GM12864 (cell line): ENCODE results near the gene CEP41.
"Not testable (repeated sequence)": the region's sequence is repeated elsewhere in the genome, so short reads cannot be mapped to it uniquely, and the experiment has no call there.

Experiments
- DNase-seq: peaks from one replicate; pipeline ENCODE4 v3.0.0-alpha.2; 2011; ENCODE audit warnings: low read depth
- H3K4me3 ChIP-seq: 2 replicates; pipeline ENCODE4 v1.5.1; 2011; ENCODE audit warnings: mild to moderate bottlenecking, low read depth, low read length, control low read depth
- TF ChIP-seq, protein P1 (sequence below): IDR thresholded peaks from 2 replicates; pipeline ENCODE4 v1.5.1; 2011; ENCODE audit warnings: low read depth, mild to moderate bottlenecking, moderate library complexity, low read length, control low read depth, inconsistent platforms; ENCODE audit errors: missing control alignments

CEP41 gene

GRCh38 chr7:130379921-130380860 lies 60.6 kb downstream of the CEP41 start, which contains the start of gene CPA1:
Gene CPA1 (plus strand): TSS chr7:130380494. CDS start chr7:130380521, 27 bp downstream.
- TF ChIP-seq, protein P1, sequence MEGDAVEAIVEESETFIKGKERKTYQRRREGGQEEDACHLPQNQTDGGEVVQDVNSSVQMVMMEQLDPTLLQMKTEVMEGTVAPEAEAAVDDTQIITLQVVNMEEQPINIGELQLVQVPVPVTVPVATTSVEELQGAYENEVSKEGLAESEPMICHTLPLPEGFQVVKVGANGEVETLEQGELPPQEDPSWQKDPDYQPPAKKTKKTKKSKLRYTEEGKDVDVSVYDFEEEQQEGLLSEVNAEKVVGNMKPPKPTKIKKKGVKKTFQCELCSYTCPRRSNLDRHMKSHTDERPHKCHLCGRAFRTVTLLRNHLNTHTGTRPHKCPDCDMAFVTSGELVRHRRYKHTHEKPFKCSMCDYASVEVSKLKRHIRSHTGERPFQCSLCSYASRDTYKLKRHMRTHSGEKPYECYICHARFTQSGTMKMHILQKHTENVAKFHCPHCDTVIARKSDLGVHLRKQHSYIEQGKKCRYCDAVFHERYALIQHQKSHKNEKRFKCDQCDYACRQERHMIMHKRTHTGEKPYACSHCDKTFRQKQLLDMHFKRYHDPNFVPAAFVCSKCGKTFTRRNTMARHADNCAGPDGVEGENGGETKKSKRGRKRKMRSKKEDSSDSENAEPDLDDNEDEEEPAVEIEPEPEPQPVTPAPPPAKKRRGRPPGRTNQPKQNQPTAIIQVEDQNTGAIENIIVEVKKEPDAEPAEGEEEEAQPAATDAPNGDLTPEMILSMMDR: no peak
- DNase-seq: no peak
- no peak within 1 kb of the TSS for H3K4me3 ChIP-seq

DNA sequence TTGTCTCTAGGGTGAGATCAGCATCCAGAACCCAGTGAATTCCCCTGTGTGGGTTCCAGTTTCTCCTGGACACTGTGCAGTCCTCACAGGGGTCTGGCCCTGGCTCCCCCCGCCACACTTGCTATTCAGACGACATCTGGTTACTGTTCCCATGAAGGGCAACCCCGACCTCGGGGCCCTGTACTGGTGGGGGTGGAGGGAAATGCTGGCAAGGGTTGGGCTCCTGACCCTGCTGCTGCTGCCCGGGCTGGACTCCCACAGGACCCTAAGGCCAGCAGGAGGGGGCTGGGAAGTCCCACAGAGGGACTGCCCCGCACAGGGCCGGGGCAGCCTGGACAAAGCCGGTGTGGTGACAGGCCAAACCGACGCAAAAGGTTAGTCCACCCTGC lies 61.3 kb downstream of the CEP41 start:
- no peak for DNase-seq
- no peak overlapping the region for H3K4me3 ChIP-seq
- TF ChIP-seq, protein P1: no peak

- no peak overlapping the region for H3K4me3 ChIP-seq
- DNase-seq: no peak
- TF ChIP-seq, protein P1: no peak
Measured at GRCh38 chr7:130379019-130379418, 61.8 kb downstream of the CEP41 start.

GRCh38 chr7:130377178-130377577 lies 63.6 kb downstream of the CEP41 start:
- DNase-seq: no peak
- TF ChIP-seq, protein P1: no peak

DNA sequence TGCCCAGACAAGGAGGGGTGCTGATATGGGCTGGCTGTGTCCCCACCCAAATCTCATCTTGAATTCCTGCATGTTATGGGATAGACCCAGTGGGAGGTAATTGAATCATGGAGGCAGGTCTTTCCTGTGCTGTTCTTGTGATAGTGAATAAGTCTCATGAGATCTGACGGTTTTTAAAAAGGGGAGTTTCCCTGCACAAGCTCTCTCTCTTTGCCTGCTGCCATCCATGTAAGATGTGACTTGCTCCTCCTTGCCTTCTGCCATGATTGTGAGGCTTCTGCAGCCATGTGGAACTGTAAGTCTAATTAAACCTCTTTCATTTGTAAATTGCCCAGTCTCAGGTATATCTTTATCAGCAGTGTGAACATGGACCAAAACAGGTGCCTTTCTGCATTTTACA lies 64.4 kb downstream of the CEP41 start:
- not testable (repeated sequence) for DNase-seq, H3K4me3 ChIP-seq

More at GRCh38 chr7:130377178-130377577, 63.6 kb downstream of the CEP41 start:
- H3K4me3 ChIP-seq: no peak overlapping the region

DNA sequence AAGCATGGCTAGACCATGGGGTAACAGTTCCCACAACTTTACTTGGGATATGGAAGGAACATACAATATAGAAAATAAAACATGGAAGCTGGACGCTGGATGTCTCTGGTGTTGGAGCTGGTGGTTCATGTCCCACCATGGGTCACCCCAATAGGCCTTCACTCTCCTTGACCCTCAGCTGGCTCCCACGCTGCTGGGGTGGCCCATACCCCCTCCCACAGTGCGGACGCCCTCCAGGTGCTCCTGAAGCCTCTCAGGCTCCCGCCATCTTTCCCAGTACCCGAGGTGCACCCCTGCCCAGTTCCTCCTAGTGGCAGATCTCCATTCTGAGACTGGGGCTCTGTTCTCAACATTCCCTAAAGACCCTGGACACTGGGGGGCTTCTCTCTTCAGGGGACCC lies 66.3 kb downstream of the CEP41 start:
- TF ChIP-seq, protein P1: no peak
- no peak for DNase-seq
- H3K4me3 ChIP-seq: no peak overlapping the region

GRCh38 chr7:130372402-130373165 lies 68.2 kb downstream of the CEP41 start:
- TF ChIP-seq, protein P1: no peak
- no peak overlapping the region for H3K4me3 ChIP-seq
- DNase-seq: no peak
